HUES6 (cell line): Measurements from ENCODE around the gene C22orf23.

Source experiments
- H3K27ac ChIP-seq: 2 replicates; pipeline ENCODE4 v1.7.0; 2013; ENCODE audit warnings: low read depth, mild to moderate bottlenecking, low read length, inconsistent platforms
- H3K27me3 ChIP-seq: 2 replicates; pipeline ENCODE4 v1.6.1; 2013; ENCODE audit warnings: low read length; ENCODE audit not compliant: control insufficient read depth, insufficient read depth
- H3K36me3 ChIP-seq: 2 replicates; pipeline ENCODE4 v1.6.1; 2013; ENCODE audit warnings: low read length; ENCODE audit not compliant: control insufficient read depth, insufficient read depth
- H3K4me1 ChIP-seq: 2 replicates; pipeline ENCODE4 v1.6.1; 2013; ENCODE audit warnings: low read length; ENCODE audit not compliant: control insufficient read depth, insufficient read depth
- H3K4me3 ChIP-seq: 2 replicates; pipeline ENCODE4 v1.5.1; 2013; ENCODE audit warnings: low read depth, low read length
- H3K9ac ChIP-seq: one replicate; pipeline ENCODE4 v1.6.1; 2013; ENCODE audit warnings: mild to moderate bottlenecking, low read length
- H3K9me3 ChIP-seq: 2 replicates; pipeline ENCODE4 v1.6.1; 2013; ENCODE audit warnings: low read depth, low read length; ENCODE audit not compliant: control insufficient read depth, insufficient read depth

C22orf23 gene

GRCh38 chr22:37893583-37893983 lies 59.8 kb downstream of the C22orf23 start:
- Histone ChIP-seq H3K9ac (no peak overlapping the region), H3K27ac (0 out of 2 replicates have a peak overlapping the region, but pooled peaks have one; percentile 22), H3K9me3 (no peaks in the 10 kb centered on the region), H3K4me1 (peaks cover 51% of the 10 kb centered on the region), H3K27me3 (no peaks in the 10 kb centered on the region), H3K36me3 (peaks cover 26% of the 10 kb centered on the region), H3K4me3 (no peak overlapping the region)
